GM12864 (cell line): Measurements from ENCODE around the gene ANKK1.

Experiments used
- DNase-seq: peaks from one replicate; pipeline ENCODE4 v3.0.0-alpha.2; 2011; ENCODE audit warnings: low read depth
- H3K4me3 ChIP-seq: 2 replicates; pipeline ENCODE4 v1.5.1; 2011; ENCODE audit warnings: mild to moderate bottlenecking, low read depth, low read length, control low read depth
- CTCF ChIP-seq: IDR thresholded peaks from 2 replicates; pipeline ENCODE4 v1.5.1; 2011; ENCODE audit warnings: low read depth, mild to moderate bottlenecking, moderate library complexity, low read length, control low read depth, inconsistent platforms; ENCODE audit errors: missing control alignments

The ANKK1 gene

DNA sequence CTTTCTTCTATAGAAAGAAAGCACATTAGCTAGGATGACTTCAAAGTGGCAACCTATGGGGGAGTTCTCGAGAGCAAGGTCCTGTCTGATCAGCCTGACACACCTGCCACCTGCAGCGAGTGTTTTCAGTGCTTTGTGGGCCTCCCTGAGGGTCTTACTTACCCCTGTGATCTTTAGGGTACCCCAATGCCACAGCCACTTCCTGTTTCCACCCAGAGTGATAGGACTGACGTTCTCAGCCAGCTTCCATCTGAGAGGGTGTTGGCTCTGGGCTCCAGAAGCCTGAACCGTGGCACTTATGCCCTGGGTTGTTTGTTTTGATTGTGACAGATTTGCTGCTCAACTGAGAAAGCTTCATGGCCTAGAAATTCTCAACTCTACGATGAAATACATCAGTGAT lies 21.7 kb upstream of the ANKK1 start:
- no peak for DNase-seq
- TF ChIP-seq CTCF = no peak

GRCh38 chr11:113369411-113369810 lies 18.2 kb upstream of the ANKK1 start:
- DNase-seq = no peak
- TF ChIP-seq CTCF = no peak

More for the DNA sequence above, 21.7 kb upstream of the ANKK1 start:
- H3K4me3 ChIP-seq = no peak overlapping the region

DNA sequence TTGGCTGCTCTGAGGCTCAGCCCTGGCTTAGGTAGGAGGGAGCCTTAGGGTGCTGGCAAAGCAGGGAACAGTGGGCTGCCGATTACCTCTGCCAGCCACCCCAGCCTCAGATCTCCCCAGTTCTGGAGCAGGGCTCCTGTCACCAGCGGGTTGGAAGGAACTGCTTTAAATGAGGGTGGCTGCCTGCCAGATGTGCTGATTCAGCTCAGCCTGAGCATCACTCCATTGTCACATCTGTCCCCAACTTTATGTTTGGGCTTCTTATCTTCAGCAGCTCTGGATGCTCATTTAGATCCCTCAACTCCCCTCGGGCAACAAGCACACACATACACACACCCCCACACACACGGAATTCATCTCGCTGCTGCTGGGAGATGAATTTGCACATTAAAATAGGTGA lies 16.9 kb upstream of the ANKK1 start:
- DNase-seq = no peak
- no peak for TF ChIP-seq CTCF
- H3K4me3 ChIP-seq = no peak overlapping the region

More at GRCh38 chr11:113369411-113369810, 18.2 kb upstream of the ANKK1 start:
- no peak overlapping the region for H3K4me3 ChIP-seq

DNA sequence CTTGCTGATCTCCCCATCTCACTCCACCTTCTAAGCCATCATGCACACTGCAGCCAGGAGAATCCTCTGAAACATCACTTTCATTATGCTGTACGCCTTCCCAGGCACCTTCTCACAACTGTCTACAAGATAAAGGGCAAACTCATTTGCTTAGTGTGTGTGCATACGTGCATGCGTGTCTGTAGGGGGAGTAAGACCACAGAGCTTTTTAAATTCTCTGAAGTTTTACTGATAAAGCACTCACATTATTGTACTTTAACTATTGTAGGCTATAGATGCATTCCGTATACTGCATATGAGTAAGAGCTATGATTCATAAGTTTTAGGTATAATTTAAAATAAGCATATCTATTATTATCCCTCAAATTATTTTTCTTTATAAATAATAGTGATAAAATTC lies 15.3 kb upstream of the ANKK1 start:
- TF ChIP-seq CTCF = no peak
- DNase-seq = no peak
- H3K4me3 ChIP-seq = no peak overlapping the region

DNA sequence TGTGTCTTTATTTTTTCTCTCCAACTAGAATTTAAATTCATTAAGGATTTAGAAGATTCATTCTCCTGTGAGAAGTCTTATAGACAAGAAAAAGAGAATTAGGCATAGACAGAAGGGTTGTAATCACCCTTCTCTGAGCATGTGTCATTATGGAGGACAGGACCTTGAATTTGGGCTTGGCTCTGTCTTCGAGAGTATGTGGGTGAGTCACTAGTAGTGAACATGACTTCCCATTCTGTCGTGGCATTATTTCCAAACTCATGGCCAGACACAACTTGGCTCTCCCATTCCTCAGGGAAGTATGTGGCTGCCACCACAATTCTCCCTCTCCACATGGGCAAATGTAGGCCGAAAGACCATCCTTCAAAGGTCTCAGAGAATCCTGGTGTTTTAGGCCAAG lies 14.3 kb upstream of the ANKK1 start:
- no peak overlapping the region for H3K4me3 ChIP-seq
- DNase-seq = no peak
- no peak for TF ChIP-seq CTCF

- no peak for TF ChIP-seq CTCF
- no peak for DNase-seq
- no peak overlapping the region for H3K4me3 ChIP-seq
Observed at GRCh38 chr11:113373981-113374560, 13.5 kb upstream of the ANKK1 start.

GRCh38 chr11:113375402-113375801 lies 12.2 kb upstream of the ANKK1 start:
- no peak overlapping the region for H3K4me3 ChIP-seq
- no peak for TF ChIP-seq CTCF
- DNase-seq = no peak
